ENCODE data around the gene RNF181.

DNA sequence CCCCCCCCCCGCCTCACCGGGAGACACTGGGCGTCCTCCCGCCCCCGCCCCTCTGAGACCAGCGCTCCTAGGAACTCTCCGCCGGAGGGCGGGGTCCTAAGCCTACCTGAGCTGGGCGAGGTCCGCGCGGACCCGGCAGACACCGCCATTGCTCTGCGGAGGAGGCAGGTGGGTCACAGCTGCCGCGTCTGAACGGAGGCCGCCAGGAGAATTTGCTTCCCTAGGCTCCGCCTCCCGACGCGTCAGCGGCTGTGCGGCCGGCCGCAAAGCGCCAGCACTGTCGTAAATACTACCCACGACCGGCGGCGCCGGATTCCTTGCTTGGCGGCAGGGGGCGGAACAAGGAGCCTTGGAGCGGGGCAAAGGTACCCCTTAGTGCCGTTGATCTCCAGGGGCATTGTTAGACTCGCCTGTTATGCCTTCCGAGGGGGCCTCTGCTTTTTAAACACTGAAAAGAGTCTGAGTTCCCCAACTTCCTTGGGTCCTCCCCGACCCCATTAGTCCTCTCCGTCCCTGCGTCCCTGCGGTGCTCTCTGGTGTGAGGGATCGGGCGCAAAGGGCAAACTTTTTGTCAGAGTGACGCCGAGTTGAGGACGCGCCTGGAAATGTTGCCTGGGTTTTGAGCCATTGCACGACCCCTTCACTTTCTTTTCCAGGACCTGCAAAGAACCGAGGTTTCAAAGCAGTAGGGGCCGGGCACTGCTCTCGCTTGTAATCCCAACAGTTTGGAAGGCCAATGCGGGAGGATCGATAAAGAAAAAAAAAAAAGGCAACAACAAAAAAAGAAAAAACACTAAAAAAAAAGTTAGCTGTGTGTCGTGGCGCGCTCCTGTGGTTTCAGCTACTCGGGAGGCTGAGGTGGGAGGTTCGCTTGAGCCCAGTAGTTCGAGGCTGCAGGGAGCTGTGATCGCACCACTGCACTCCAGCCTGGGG, 34.0 kb upstream of the RNF181 start, which contains the start of gene GGCX:
- TF ChIP-seq, protein P1, sequence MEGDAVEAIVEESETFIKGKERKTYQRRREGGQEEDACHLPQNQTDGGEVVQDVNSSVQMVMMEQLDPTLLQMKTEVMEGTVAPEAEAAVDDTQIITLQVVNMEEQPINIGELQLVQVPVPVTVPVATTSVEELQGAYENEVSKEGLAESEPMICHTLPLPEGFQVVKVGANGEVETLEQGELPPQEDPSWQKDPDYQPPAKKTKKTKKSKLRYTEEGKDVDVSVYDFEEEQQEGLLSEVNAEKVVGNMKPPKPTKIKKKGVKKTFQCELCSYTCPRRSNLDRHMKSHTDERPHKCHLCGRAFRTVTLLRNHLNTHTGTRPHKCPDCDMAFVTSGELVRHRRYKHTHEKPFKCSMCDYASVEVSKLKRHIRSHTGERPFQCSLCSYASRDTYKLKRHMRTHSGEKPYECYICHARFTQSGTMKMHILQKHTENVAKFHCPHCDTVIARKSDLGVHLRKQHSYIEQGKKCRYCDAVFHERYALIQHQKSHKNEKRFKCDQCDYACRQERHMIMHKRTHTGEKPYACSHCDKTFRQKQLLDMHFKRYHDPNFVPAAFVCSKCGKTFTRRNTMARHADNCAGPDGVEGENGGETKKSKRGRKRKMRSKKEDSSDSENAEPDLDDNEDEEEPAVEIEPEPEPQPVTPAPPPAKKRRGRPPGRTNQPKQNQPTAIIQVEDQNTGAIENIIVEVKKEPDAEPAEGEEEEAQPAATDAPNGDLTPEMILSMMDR (conservative IDR thresholded peaks at IDR 0.05; ENCODE audit: low read depth, low read length), result no peak
- no peak for TF ChIP-seq EZH2 (IDR thresholded peaks at IDR 0.05; ENCODE audit: borderline replicate concordance, low read depth, low read length, poor library complexity, severe bottlenecking)
